ENCODE results near the gene GFOD2.

Gene GFOD2

GRCh38 chr16:67657751-67658518 is 61.2 kb downstream of the GFOD2 start:
- DNase-seq (ENCODE audit: low read depth): no peak

GRCh38 chr16:67657017-67657608 is 62.0 kb downstream of the GFOD2 start:
- DNase-seq (ENCODE audit: low read depth): no peak

GRCh38 chr16:67656344-67657016 is 62.6 kb downstream of the GFOD2 start:
- DNase-seq (ENCODE audit: low read depth): no peak

GRCh38 chr16:67655363-67655762 is 63.8 kb downstream of the GFOD2 start:
- DNase-seq (ENCODE audit: low read depth): no peak

- DNase-seq (ENCODE audit: low read depth): no peak
Measured at GRCh38 chr16:67654403-67654911, 64.7 kb downstream of the GFOD2 start.

- DNase-seq (ENCODE audit: low read depth): no peak
Measured at GRCh38 chr16:67653789-67654402, 65.2 kb downstream of the GFOD2 start.

GRCh38 chr16:67653128-67653788 is 65.9 kb downstream of the GFOD2 start:
- DNase-seq (ENCODE audit: low read depth): no peak

- no peak for DNase-seq (ENCODE audit: low read depth)
Measured at GRCh38 chr16:67652578-67653127, 66.5 kb downstream of the GFOD2 start.

- DNase-seq (ENCODE audit: low read depth): no peak
Measured at GRCh38 chr16:67651847-67652246, 67.3 kb downstream of the GFOD2 start.

GRCh38 chr16:67651039-67651438 is 68.1 kb downstream of the GFOD2 start:
- DNase-seq (ENCODE audit: low read depth): no peak

GRCh38 chr16:67650023-67650422 is 69.1 kb downstream of the GFOD2 start:
- DNase-seq (ENCODE audit: low read depth): no peak

GRCh38 chr16:67649494-67649931 is 69.6 kb downstream of the GFOD2 start:
- no peak for DNase-seq (ENCODE audit: low read depth)

GRCh38 chr16:67648764-67649407 is 70.2 kb downstream of the GFOD2 start:
- no peak for DNase-seq (ENCODE audit: low read depth)

- DNase-seq (ENCODE audit: low read depth): no peak
Measured at GRCh38 chr16:67648088-67648763, 70.9 kb downstream of the GFOD2 start.

GRCh38 chr16:67647681-67648080 is 71.4 kb downstream of the GFOD2 start:
- DNase-seq (ENCODE audit: low read depth): no peak

GRCh38 chr16:67647111-67647651 is 71.9 kb downstream of the GFOD2 start:
- DNase-seq (ENCODE audit: low read depth): no peak

- no peak for DNase-seq (ENCODE audit: low read depth)
Measured at GRCh38 chr16:67645397-67646121, 73.6 kb downstream of the GFOD2 start.

- DNase-seq (ENCODE audit: low read depth): no peak
Measured at GRCh38 chr16:67644038-67644437, 75.1 kb downstream of the GFOD2 start.
